Stimulated activated CD8-positive, alpha-beta memory T cell treated with anti-CD3 and anti-CD28 coated beads, Interleukin-7, amount 100 ng/mL, for 24 hours (primary cell): ENCODE results near the gene NOC2L.
"Not testable (repeated sequence)": the region's sequence is repeated elsewhere in the genome, so short reads cannot be mapped to it uniquely, and the experiment has no call there.

ENCODE experiments used
- DNase-seq: peaks from one replicate; pipeline ENCODE4 v3.0.0-alpha.2; 2020; ENCODE audit warnings: low read depth

Gene NOC2L

GRCh38 chr1:904310-904950, 54.6 kb downstream of the NOC2L start:
- peak; percentile 63 for DNase-seq

GRCh38 chr1:903721-904271, 55.3 kb downstream of the NOC2L start:
- no peak for DNase-seq

GRCh38 chr1:903305-903704, 55.8 kb downstream of the NOC2L start:
- no peak for DNase-seq

- DNase-seq, result no peak
Measured at GRCh38 chr1:902802-903201, 56.3 kb downstream of the NOC2L start.

- no peak for DNase-seq
Measured at GRCh38 chr1:901108-901859, 57.8 kb downstream of the NOC2L start.

GRCh38 chr1:899636-900317, 59.3 kb downstream of the NOC2L start:
- DNase-seq, result no peak

- DNase-seq, result not testable (repeated sequence)
Measured at GRCh38 chr1:897951-898350, 61.1 kb downstream of the NOC2L start.

GRCh38 chr1:897226-897625, 61.8 kb downstream of the NOC2L start:
- DNase-seq, result no peak
